T-helper 2 cell treated with Interferon-gamma antibody and Interleukin-4, amounts not matched to agents 100 ng/mL and 5 ng/mL, for 36 hours (primary cell): Measurements from ENCODE around the gene SCAPER. TPM values are rescaled to one million over a fixed set of nuclear protein-coding genes. Genes with fewer than 3 reads are reported as not detected.
"Not testable (repeated sequence)": the region's sequence is repeated elsewhere in the genome, so short reads cannot be mapped to it uniquely, and the experiment has no call there.

ENCODE experiments used
- intact Hi-C: fragments of 100-400 bp; cut with micrococcal nuclease; formaldehyde crosslinking; loops from one replicate; pipeline ENCODE4 v1.15.1; 2023
- total RNA-seq: library from RNA; stranded (reverse); gene quantifications from 2 replicates; pipeline ENCODE4 v1.2.3, GENCODE V29; 2022

SCAPER gene
- total RNA-seq, 1 donor from 2014 or later, result 25.0 TPM

GRCh38 chr15:76585576-76585897 is 319.6 kb downstream of the SCAPER start:
- intact Hi-C loops, result no loop called here

GRCh38 chr15:76584868-76585575 is 320.1 kb downstream of the SCAPER start:
- intact Hi-C loops, result no loop called here

GRCh38 chr15:76582550-76582949 is 322.6 kb downstream of the SCAPER start:
- intact Hi-C loops, result no loop called here

- intact Hi-C loops, result no loop called here
Observed at GRCh38 chr15:76577879-76578512, 327.1 kb downstream of the SCAPER start.

- intact Hi-C loops, result no loop called here
Observed at GRCh38 chr15:76576523-76577279, 328.4 kb downstream of the SCAPER start.

- intact Hi-C loops, result no loop called here
Observed at GRCh38 chr15:76575679-76576078, 329.5 kb downstream of the SCAPER start.

GRCh38 chr15:76575274-76575673 is 329.9 kb downstream of the SCAPER start:
- intact Hi-C loops, result no loop called here

GRCh38 chr15:76572983-76573314 is 332.2 kb downstream of the SCAPER start:
- intact Hi-C loops, result no loop called here

GRCh38 chr15:76566276-76566675 is 338.9 kb downstream of the SCAPER start:
- intact Hi-C loops, result no loop called here

- intact Hi-C loops, result no loop called here
Observed at GRCh38 chr15:76565366-76565765, 339.8 kb downstream of the SCAPER start.

GRCh38 chr15:76555247-76555646 is 349.9 kb downstream of the SCAPER start:
- intact Hi-C loops, result no loop called here

GRCh38 chr15:76553564-76553963 is 351.6 kb downstream of the SCAPER start:
- intact Hi-C loops, result no loop called here

- intact Hi-C loops, result no loop called here
Observed at GRCh38 chr15:76553102-76553501, 352.0 kb downstream of the SCAPER start.

- intact Hi-C loops, result no loop called here
Observed at GRCh38 chr15:76546805-76547204, 358.3 kb downstream of the SCAPER start.

- intact Hi-C loops, result no loop called here
Observed at GRCh38 chr15:76533995-76534394, 371.1 kb downstream of the SCAPER start.

GRCh38 chr15:76533060-76533820 is 371.9 kb downstream of the SCAPER start:
- intact Hi-C loops, result no loop called here

- intact Hi-C loops, result no loop called here
Observed at GRCh38 chr15:76529911-76530310, 375.2 kb downstream of the SCAPER start.

- intact Hi-C loops, result no loop called here
Observed at GRCh38 chr15:76526111-76526510, 379.0 kb downstream of the SCAPER start.

- intact Hi-C loops, result no loop called here
Observed at GRCh38 chr15:76517910-76518309, 387.2 kb downstream of the SCAPER start.

- intact Hi-C loops, result no loop called here
Observed at GRCh38 chr15:76514282-76514681, 390.9 kb downstream of the SCAPER start.

GRCh38 chr15:76512971-76513370 is 392.2 kb downstream of the SCAPER start:
- intact Hi-C loops, result no loop called here

GRCh38 chr15:76510663-76511062 is 394.5 kb downstream of the SCAPER start:
- intact Hi-C loops, result not testable (repeated sequence)
